ENCODE results near the gene SRSF1.

The SRSF1 gene

DNA sequence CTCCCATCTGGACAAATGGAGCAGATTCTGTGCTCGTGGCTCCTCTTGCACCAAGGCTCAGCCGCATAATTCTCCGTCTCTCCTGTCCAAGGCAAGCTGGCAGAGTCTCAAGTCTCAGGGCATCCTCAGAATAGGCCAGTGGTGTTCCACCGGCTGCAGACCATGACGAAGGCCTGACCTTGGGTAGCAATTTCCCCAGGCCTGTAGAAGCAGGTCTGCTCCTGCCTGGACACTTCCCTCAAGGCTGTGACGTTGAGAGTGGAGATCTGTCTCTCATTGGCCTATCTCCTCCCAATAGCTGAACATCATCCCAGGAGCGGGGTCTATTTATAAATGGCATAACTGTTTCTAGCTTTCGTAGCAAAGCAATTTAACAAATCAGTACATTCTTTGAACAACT lies 33.3 kb upstream of the SRSF1 start:
- TF ChIP-seq, protein P1, sequence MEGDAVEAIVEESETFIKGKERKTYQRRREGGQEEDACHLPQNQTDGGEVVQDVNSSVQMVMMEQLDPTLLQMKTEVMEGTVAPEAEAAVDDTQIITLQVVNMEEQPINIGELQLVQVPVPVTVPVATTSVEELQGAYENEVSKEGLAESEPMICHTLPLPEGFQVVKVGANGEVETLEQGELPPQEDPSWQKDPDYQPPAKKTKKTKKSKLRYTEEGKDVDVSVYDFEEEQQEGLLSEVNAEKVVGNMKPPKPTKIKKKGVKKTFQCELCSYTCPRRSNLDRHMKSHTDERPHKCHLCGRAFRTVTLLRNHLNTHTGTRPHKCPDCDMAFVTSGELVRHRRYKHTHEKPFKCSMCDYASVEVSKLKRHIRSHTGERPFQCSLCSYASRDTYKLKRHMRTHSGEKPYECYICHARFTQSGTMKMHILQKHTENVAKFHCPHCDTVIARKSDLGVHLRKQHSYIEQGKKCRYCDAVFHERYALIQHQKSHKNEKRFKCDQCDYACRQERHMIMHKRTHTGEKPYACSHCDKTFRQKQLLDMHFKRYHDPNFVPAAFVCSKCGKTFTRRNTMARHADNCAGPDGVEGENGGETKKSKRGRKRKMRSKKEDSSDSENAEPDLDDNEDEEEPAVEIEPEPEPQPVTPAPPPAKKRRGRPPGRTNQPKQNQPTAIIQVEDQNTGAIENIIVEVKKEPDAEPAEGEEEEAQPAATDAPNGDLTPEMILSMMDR (IDR thresholded peaks at IDR 0.05; ENCODE audit: low read depth, low read length): no peak
- H3K4me3 ChIP-seq (ENCODE audit: low read depth, low read length): no peak overlapping the region

DNA sequence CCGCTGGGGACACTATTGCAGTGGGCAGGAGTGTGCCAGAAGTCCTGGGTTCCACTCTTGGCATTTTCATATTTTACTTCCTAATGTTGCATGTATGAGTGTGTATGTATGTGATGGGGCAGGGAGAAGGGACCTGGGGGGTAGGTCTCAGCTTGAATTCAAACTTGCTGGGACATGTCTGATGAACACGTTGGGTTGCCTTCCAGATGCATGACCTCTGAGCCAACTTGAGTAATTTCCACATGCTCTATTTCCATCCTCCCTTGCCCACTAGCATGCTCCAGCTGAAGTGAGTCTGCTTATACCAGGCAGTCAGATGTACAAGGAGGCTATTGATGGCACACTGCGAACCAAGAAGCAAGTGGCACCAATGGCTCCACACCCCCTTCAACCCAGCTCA lies 32.9 kb upstream of the SRSF1 start:
- H3K4me3 ChIP-seq (ENCODE audit: low read depth, low read length): no peak overlapping the region
- TF ChIP-seq, protein P1 (IDR thresholded peaks at IDR 0.05; ENCODE audit: low read depth, low read length): no peak

DNA sequence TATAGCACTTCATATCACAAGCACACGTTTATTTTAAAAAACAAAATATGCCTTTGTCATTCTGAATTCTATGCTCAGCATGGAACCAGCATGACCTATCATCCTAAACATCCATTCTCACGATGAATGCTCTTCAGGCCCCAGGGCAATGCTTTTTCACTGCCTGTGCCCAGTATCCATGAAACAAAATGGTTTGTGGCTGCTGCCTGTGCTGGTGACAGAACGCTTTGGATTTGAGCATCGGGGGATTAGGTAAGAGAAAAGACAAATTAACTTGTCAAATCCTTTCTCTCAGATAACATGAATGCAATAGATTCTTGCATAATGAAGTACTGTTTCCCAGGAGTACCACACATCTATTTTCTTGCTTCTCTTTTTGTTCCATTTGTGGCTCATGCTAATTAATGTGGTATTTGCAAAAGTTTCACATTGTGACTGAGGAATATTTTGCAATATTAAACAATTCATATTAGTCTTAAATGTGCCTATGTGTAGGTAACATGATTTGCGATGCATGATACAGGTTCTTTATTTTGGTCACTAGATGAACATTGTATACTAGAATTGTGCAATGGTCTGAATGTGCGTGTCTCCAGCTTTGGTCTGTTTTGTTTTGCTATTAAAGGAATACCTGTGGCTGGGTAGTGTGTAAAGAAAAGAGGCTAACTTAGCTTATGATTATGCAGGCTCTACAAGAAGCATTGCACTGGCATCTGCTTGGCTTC lies 25.8 kb upstream of the SRSF1 start:
- TF ChIP-seq, protein P1 (IDR thresholded peaks at IDR 0.05; ENCODE audit: low read depth, low read length): no peak

GRCh38 chr17:58028578-58028977 lies 21.5 kb upstream of the SRSF1 start:
- no peak overlapping the region for H3K4me3 ChIP-seq (ENCODE audit: low read depth, low read length)
- TF ChIP-seq, protein P1 (IDR thresholded peaks at IDR 0.05; ENCODE audit: low read depth, low read length): no peak

More for the DNA sequence above, 25.8 kb upstream of the SRSF1 start:
- H3K4me3 ChIP-seq (ENCODE audit: low read depth, low read length): no peak overlapping the region

GRCh38 chr17:58020401-58020800 lies 13.4 kb upstream of the SRSF1 start:
- no peak overlapping the region for H3K4me3 ChIP-seq (ENCODE audit: low read depth, low read length)
- TF ChIP-seq, protein P1 (IDR thresholded peaks at IDR 0.05; ENCODE audit: low read depth, low read length): no peak

DNA sequence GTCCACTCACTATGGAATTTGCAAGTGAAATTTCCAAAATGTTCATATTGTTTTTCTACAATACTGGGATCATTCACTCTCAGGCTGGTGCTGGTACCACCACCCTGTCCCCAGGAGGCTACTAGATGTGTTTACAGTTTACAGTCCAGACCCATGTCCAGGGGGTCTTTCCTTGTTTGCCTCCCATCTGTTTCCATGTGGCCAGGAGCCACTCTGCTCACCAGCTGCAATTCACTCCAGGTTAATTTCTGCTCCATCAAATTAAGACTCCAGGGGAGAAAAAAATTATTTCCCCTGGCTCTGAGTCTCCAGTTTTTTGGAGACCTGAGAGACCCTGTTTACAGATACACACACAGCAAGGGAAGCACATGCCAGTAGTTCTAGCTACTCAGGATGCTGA lies 12.5 kb upstream of the SRSF1 start:
- TF ChIP-seq, protein P1 (IDR thresholded peaks at IDR 0.05; ENCODE audit: low read depth, low read length): no peak
- no peak overlapping the region for H3K4me3 ChIP-seq (ENCODE audit: low read depth, low read length)

- TF ChIP-seq, protein P1 (IDR thresholded peaks at IDR 0.05; ENCODE audit: low read depth, low read length): no peak
- no peak overlapping the region for H3K4me3 ChIP-seq (ENCODE audit: low read depth, low read length)
Measured at GRCh38 chr17:58019039-58019438, 12.0 kb upstream of the SRSF1 start.
